NCI-H446 (cell line): Measurements from ENCODE around the gene TIPIN.

ENCODE experiments used
- DNase-seq, 2 experiments: peaks; one replicate each; lab custom pipeline; 2025; lab: John Stamatoyannopoulos, UW

TIPIN gene

GRCh38 chr15:66302489-66303278 lies 53.8 kb downstream of the TIPIN start:
- no peak for DNase-seq

- DNase-seq = peak; percentile 28 to 72
Measured at GRCh38 chr15:66298803-66299251, 57.7 kb downstream of the TIPIN start.

DNA sequence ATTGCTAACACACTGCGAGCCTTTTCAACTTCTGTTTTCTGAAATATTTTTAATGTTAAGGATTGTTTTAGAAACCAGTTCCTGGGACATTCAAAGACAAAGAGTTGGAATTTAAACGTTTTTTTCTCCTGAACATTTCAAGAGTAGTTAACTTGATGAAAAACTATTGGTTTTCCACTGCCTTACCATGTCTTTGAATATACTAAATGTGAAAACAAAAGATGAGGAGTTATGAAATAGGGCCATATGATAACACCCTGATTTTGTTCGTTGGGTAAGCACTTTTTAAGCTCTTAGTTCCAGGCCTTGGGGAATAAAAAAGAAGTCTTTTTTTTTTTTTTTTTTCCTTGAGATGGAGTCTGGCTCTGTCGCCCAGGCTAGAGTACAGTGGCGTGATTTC lies 60.3 kb downstream of the TIPIN start:
- DNase-seq = no peak

DNA sequence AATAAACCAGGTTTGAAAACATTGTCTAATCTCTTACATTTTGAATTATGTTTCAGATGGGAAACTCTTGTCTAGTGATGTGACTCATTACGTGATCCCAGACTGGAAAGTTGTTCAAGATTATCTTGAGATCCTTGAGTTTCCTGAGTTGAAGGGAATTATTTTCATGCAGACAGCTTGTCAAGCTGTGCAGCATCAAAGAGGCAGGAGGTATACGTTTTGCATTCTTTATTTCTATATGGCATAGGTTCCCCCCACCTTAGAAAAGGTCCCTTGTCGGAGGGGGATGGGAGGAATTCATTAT lies 61.6 kb downstream of the TIPIN start:
- no peak for DNase-seq

DNA sequence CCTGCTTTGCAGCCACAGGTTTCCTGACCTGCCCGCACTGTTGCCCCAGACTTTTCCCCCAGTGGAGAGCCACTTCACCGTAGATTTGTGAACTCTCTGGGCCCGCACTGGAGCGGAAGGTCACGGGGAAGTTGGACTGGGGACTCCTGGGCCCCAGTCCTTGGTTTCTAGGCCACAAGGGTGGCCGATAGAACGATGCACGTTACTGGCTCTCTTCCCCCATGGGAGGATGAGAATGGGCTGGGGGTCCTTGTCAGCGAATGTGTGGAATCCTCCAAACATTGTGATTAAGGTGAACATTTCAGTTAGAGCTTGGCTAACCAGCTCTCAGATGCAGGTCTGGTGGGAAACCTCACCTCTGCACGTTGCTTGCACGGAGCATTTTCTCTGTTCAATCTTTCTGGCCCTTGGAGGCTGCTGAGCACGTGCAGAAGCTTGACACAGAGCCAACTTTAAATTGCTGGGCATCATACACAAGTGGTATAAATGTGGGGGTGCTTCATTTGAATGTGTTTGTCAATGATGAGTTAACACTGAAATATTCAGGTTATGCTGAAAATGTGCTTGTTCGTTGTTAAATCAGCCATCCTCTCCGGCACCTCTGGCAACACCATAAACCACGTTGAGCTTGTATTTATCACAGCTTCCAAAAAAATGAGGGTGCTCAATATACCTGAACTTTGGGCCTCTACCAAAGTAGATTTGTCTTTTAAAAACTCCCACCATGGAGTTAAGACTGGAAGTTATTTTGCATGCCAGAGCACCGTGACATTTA lies 62.1 kb downstream of the TIPIN start:
- DNase-seq = peak in 1 of 2 experiments; percentile 28

GRCh38 chr15:66293419-66294156 lies 62.9 kb downstream of the TIPIN start, which contains the start of gene DIS3L:
DIS3L (plus strand) TSS chr15:66293568; CDS start chr15:66293597, 29 bp downstream.
- peak in 1 of 2 experiments; percentile 53 for DNase-seq

DNA sequence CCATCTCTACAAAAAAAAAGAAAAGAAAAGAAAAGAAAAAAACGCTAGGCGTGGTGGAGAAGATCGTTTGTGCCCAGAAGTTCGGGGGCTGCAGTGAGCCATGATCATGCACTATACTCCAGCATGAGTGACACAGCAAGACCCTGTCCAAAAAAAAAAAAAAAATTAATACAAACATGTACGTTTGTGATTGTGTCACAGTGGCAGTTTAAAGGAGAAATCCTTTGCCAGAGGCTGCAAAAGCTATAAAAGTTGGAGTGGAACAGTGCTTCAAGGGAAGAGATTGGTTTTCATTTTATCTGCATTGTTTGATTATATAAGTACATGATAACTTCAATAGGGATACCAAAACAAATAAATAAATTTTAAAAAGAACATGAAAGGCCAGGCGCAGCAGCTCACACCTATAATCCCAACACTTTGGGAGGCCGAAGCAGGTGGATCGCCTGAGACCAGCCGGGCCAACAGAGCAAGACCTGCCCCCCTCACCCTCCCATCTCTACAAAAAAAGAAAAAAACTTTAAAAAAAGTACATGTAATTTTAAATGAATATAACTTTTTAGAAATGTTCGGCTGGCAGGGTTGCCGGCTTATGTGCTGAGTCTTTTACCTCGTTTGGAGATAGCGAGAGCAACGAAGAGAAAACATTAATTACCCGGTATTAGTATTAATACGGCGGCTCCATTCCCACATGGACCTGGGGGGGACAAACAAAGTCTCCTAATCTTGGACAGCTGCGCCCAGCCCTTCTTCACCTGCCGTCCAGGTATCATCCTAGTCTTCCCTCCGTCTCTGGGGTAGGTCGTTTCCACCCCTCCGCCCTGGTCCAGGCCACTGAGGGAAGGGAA lies 63.7 kb downstream of the TIPIN start:
- no peak for DNase-seq

GRCh38 chr15:66291816-66292570 lies 64.5 kb downstream of the TIPIN start:
- no peak for DNase-seq

DNA sequence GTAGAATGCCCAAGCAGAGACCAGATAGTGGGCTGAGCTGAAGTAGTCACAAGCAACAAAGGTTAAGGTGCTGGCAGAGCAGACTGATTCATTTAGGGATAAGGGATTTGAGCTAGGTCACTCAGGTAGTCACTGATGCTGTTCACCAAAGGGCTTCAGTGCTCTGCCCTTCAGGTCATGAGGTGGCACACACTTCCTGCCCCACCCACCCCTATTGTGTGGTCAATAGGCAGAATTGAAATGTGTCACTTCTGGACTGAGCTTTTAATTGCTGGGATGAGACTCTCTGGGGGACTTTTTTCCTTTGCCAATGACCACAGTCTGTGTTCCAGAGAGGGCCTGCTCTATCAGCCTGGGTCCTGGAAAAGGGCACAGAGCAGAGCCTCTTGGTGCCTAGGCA lies 66.0 kb downstream of the TIPIN start:
- DNase-seq = no peak

DNA sequence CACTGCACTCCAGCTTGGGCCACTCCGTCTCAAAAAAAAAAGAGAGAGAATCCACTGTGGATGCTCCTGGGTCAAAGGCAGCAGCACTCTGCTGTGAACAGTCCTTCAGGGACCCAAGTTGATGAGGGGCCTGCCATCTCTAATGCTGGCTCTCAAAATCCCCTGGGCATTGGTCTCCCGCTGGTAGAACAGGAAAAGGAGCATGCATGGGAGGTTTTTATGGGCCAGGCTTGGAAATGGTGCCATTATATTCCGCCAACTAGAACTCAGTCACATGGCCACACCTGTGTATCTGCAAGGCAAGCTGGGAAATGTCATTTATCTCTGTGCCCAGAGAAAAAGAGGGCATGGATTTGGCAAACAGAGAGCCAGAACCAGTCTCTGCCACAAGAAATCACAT lies 66.5 kb downstream of the TIPIN start:
- DNase-seq = no peak

- DNase-seq = no peak
Measured at GRCh38 chr15:66288551-66289185, 67.8 kb downstream of the TIPIN start.

DNA sequence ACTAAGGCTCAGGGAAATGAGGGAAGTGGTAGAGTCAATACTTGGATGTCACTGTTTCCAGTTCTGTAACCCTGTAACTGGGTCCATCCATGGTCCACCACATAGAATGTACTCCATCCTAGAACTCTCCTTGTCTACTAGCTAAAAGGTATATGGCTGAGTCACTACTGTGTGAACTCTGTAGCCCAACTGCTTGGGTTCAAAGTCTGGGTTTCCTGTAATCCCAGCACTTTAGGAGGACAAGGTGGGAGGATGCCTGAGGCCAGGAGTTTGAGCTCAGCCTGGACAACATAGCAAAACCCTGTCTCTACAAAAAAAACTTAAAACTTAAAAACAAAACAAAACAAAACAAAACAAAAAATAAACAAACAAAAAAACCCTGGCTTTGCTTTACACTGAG lies 68.4 kb downstream of the TIPIN start:
- DNase-seq = no peak

DNA sequence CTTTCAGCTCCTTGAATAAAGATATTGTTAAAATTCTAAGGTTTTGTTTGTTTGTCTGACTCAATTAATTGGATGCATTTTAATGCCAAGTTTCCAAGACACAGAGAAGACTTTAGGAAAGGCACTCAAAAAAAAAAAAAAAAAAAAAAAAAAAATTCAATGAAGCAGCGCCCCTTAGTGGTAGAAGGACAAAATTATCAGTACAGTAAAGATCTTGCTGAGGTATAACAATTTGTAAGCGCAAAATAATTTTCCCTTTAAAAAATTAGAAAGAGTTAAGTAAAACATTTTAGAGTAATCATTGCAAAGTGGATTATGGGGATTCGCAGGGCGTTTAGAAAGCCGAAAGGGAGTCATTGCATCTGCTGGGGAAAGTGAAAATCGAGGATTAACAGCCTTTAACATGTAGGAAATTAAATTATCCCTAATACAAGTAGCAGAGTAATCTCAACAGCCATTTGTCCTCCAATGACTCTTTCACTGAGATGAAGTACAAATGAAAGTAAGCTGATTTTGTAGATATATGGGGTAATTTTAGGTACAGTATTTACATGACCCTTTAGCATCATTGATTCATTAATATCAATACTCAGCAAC lies 68.9 kb downstream of the TIPIN start:
- peak; percentile 58 to 64 for DNase-seq
